ENCODE results near the gene ARMC2. TPM values are rescaled to one million over a fixed set of nuclear protein-coding genes. Genes with fewer than 3 reads are reported as not detected.

The ARMC2 gene
- total RNA-seq, 1 experiment from 2014 or later: 12.6 TPM

DNA sequence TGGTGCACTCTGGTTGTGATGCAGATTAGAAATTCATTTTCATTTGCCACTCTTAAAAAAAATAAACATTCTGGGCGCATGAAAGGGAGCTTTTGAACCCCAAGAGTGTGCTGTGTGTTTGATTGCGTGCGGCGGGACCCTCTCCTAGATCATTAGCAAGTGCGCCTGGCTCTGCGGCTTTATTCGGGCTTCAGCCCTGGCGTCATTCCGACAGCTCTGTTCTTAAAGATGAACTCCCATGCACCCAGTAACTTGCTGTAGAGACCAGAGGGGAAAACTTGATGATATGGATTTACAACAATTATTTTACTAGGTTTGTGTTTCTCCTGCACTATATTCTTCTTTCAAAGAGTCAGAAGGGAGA, 48.9 kb upstream of the ARMC2 start:
- H3K27me3 ChIP-seq (replicated peaks; ENCODE audit: insufficient read depth, low read depth, low read length, poor library complexity): no peaks in the 10 kb centered on the region
- no peak overlapping the region for H3K27ac ChIP-seq (ENCODE audit: low read depth, low read length, poor library complexity, severe bottlenecking)
- H3K36me3 ChIP-seq (ENCODE audit: insufficient read depth, low read length, poor library complexity, severe bottlenecking): no peaks in the 10 kb centered on the region
- ChIA-PET CTCF (no interaction called here), POLR2A (ENCODE audit: low non-redundant PET) (no interaction called here)
- H3K9me3 ChIP-seq (ENCODE audit: low read depth, low read length, poor library complexity, severe bottlenecking): no peaks in the 10 kb centered on the region
- BruUV-seq (replicated peaks): no TSS peak
- no peak overlapping the region for H3K4me3 ChIP-seq (ENCODE audit: low read depth, low read length, poor library complexity, severe bottlenecking)
- intact Hi-C loops (cut with micrococcal nuclease; ENCODE audit: unreplicated experiment): no loop called here
- DNase-seq (ENCODE audit: low spot score): no peak
- TF ChIP-seq CTCF (conservative IDR thresholded peaks at IDR 0.05; ENCODE audit: low read depth, low read length) (no peak), EZH2 (IDR thresholded peaks at IDR 0.05; ENCODE audit: borderline replicate concordance, low read depth, low read length, poor library complexity, severe bottlenecking) (no peak)
- H3K4me1 ChIP-seq (ENCODE audit: insufficient read depth, low read length, poor library complexity, severe bottlenecking): peaks cover 8% of the 10 kb centered on the region

GRCh38 chr6:108799791-108800190, 48.4 kb upstream of the ARMC2 start:
- Histone ChIP-seq H3K4me1 (ENCODE audit: insufficient read depth, low read length, poor library complexity, severe bottlenecking) (peaks cover 8% of the 10 kb centered on the region), H3K4me3 (ENCODE audit: low read depth, low read length, poor library complexity, severe bottlenecking) (no peak overlapping the region), H3K36me3 (ENCODE audit: insufficient read depth, low read length, poor library complexity, severe bottlenecking) (no peaks in the 10 kb centered on the region), H3K27me3 (replicated peaks; ENCODE audit: insufficient read depth, low read depth, low read length, poor library complexity) (no peaks in the 10 kb centered on the region), H3K27ac (ENCODE audit: low read depth, low read length, poor library complexity, severe bottlenecking) (no peak overlapping the region), H3K9me3 (ENCODE audit: low read depth, low read length, poor library complexity, severe bottlenecking) (no peaks in the 10 kb centered on the region)
- CTCF ChIA-PET: no interaction called here
- TF ChIP-seq CTCF (conservative IDR thresholded peaks at IDR 0.05; ENCODE audit: low read depth, low read length): no peak
- TF ChIP-seq EZH2 (IDR thresholded peaks at IDR 0.05; ENCODE audit: borderline replicate concordance, low read depth, low read length, poor library complexity, severe bottlenecking): no peak
- intact Hi-C loops (cut with micrococcal nuclease; ENCODE audit: unreplicated experiment): no loop called here
- POLR2A ChIA-PET (ENCODE audit: low non-redundant PET): no interaction called here
- no TSS peak for BruUV-seq (replicated peaks)
- no peak for DNase-seq (ENCODE audit: low spot score)

DNA sequence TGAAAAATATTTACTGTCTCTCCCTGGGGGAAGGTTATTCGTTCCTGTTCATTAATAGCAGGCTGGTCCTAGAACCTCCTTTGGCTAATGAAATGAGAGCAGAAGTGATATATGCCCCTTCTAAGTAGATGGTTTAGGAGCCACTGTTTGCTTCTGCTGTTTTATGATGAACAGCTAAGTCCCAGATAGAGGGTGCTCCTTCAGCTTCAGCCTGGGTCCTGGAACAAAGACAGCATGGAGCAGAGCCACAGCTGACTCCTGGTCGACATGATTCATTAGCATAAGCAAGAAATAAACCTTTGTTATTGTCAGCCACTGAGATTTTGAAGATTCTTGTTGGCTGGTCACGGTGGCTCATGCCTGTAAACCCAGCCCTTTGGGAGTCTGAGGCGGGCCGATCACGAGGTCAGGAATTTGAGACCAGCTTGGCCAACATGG, 47.8 kb upstream of the ARMC2 start:
- Histone ChIP-seq H3K27ac (ENCODE audit: low read depth, low read length, poor library complexity, severe bottlenecking) (no peak overlapping the region), H3K36me3 (ENCODE audit: insufficient read depth, low read length, poor library complexity, severe bottlenecking) (no peaks in the 10 kb centered on the region), H3K9me3 (ENCODE audit: low read depth, low read length, poor library complexity, severe bottlenecking) (no peaks in the 10 kb centered on the region), H3K27me3 (replicated peaks; ENCODE audit: insufficient read depth, low read depth, low read length, poor library complexity) (no peaks in the 10 kb centered on the region), H3K4me3 (ENCODE audit: low read depth, low read length, poor library complexity, severe bottlenecking) (no peak overlapping the region), H3K4me1 (ENCODE audit: insufficient read depth, low read length, poor library complexity, severe bottlenecking) (peaks cover 8% of the 10 kb centered on the region)
- ChIA-PET POLR2A (ENCODE audit: low non-redundant PET) (no interaction called here), CTCF (no interaction called here)
- DNase-seq (ENCODE audit: low spot score): no peak
- BruUV-seq (replicated peaks): no TSS peak
- no peak for TF ChIP-seq EZH2 (IDR thresholded peaks at IDR 0.05; ENCODE audit: borderline replicate concordance, low read depth, low read length, poor library complexity, severe bottlenecking)
- TF ChIP-seq CTCF (conservative IDR thresholded peaks at IDR 0.05; ENCODE audit: low read depth, low read length): no peak
- intact Hi-C loops (cut with micrococcal nuclease; ENCODE audit: unreplicated experiment): no loop called here
